GM06990 (cell line): ENCODE results near the gene AGPAT4.

Experiments used
- DNase-seq: peaks from one replicate; pipeline ENCODE4 v3.0.0-alpha.2; 2011; ENCODE audit not compliant: insufficient read length; ENCODE audit errors: extremely low read depth
- H3K27me3 ChIP-seq: replicated peaks from 2 replicates; pipeline ENCODE4 v1.6.0; 2011; ENCODE audit warnings: low read length; ENCODE audit not compliant: control insufficient read depth, insufficient read depth
- H3K36me3 ChIP-seq: 2 replicates; pipeline ENCODE4 v1.5.1; 2011; ENCODE audit warnings: low read length; ENCODE audit not compliant: control insufficient read depth, insufficient read depth
- H3K4me3 ChIP-seq: replicated peaks from 2 replicates; pipeline ENCODE4 v1.5.1; 2011; ENCODE audit warnings: low read depth, mild to moderate bottlenecking, control low read depth, low read length
- TF ChIP-seq, protein P1 (sequence below): IDR thresholded peaks from 2 replicates; pipeline ENCODE4 v1.5.1; 2011; ENCODE audit warnings: low read length, control low read depth, mild to moderate bottlenecking, inconsistent platforms; ENCODE audit not compliant: insufficient read depth, poor library complexity, severe bottlenecking

Gene AGPAT4

DNA sequence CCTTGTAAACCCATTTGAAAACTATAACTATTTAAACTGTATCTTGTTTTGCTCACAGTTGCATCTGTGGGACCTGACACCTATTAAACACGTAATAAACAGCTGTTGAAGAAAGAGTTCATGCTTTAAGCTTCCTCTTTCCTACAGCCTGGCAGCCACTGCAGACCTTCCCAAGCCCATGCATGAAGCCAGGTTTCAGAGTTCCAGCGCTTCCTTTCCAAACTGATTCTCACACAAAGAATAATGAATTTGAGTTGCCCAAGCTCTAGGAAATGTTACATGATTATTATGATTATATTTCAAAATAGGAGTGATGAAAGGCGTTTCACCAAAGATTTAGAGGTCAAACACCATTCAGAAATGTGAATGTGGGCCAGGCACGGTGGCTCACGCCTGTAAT, 3.7 kb downstream of the AGPAT4 start:
- no peak for DNase-seq
- TF ChIP-seq, protein P1, sequence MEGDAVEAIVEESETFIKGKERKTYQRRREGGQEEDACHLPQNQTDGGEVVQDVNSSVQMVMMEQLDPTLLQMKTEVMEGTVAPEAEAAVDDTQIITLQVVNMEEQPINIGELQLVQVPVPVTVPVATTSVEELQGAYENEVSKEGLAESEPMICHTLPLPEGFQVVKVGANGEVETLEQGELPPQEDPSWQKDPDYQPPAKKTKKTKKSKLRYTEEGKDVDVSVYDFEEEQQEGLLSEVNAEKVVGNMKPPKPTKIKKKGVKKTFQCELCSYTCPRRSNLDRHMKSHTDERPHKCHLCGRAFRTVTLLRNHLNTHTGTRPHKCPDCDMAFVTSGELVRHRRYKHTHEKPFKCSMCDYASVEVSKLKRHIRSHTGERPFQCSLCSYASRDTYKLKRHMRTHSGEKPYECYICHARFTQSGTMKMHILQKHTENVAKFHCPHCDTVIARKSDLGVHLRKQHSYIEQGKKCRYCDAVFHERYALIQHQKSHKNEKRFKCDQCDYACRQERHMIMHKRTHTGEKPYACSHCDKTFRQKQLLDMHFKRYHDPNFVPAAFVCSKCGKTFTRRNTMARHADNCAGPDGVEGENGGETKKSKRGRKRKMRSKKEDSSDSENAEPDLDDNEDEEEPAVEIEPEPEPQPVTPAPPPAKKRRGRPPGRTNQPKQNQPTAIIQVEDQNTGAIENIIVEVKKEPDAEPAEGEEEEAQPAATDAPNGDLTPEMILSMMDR, result no peak
- H3K4me3 ChIP-seq, result no peak overlapping the region
- no peaks in the 10 kb centered on the region for H3K27me3 ChIP-seq
- no peaks in the 10 kb centered on the region for H3K36me3 ChIP-seq

GRCh38 chr6:161269310-161269709, 4.6 kb downstream of the AGPAT4 start:
- H3K4me3 ChIP-seq, result no peak overlapping the region
- no peak for DNase-seq
- no peaks in the 10 kb centered on the region for H3K27me3 ChIP-seq
- H3K36me3 ChIP-seq, result no peaks in the 10 kb centered on the region
- TF ChIP-seq, protein P1, result no peak

- Histone ChIP-seq H3K27me3 (no peaks in the 10 kb centered on the region), H3K4me3 (no peak overlapping the region), H3K36me3 (no peaks in the 10 kb centered on the region)
- DNase-seq, result no peak
- TF ChIP-seq, protein P1, result no peak
These were observed 5.2 kb downstream of the AGPAT4 start for GRCh38 chr6:161268531-161269210.

- no peaks in the 10 kb centered on the region for H3K36me3 ChIP-seq
- no peak for DNase-seq
- no peaks in the 10 kb centered on the region for H3K27me3 ChIP-seq
- TF ChIP-seq, protein P1, result no peak
- no peak overlapping the region for H3K4me3 ChIP-seq
These were observed 7.2 kb downstream of the AGPAT4 start for GRCh38 chr6:161266513-161267230.

DNA sequence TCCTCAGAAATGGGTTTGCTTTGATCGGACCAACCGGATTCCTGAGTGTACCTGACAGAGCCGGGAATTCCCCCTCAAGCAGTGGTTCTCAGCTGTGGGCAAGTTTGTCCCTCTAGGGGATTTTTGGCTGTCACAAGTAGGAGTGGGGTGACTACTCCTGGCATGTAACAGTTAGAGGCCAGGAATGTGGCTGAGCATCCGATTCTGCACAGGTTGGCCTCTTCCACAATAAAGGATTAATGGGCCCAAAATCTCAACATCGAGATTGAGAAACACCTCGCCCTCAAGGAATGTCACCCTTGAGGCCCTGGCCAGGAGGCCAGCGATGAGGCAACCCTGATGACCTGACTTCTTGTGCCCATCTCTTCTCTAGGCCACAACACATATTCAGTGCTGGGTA, 7.9 kb downstream of the AGPAT4 start:
- H3K27me3 ChIP-seq, result no peaks in the 10 kb centered on the region
- DNase-seq, result no peak
- no peak overlapping the region for H3K4me3 ChIP-seq
- no peaks in the 10 kb centered on the region for H3K36me3 ChIP-seq
- TF ChIP-seq, protein P1, result no peak
